NT2/D1 (cell line): ENCODE results near the gene GRIN3B.
A peak's percentile ranks its signal among the peaks of the same experiment; 100 is the strongest.

ENCODE experiments used
- DNase-seq: peaks from one replicate; pipeline ENCODE4 v3.0.0-alpha.2; 2011; ENCODE audit warnings: low read depth, low spot score
- H3K27me3 ChIP-seq: 2 replicates; pipeline ENCODE4 v1.6.0; 2011; ENCODE audit warnings: mild to moderate bottlenecking; ENCODE audit not compliant: insufficient read length, insufficient read depth
- H3K36me3 ChIP-seq: 2 replicates; pipeline ENCODE4 v1.6.1; 2011; ENCODE audit warnings: mild to moderate bottlenecking, low read length, mixed read lengths; ENCODE audit not compliant: insufficient read depth, insufficient read length
- H3K4me1 ChIP-seq: 2 replicates; pipeline ENCODE4 v1.5.1; 2011; ENCODE audit not compliant: insufficient read depth, insufficient read length
- H3K4me3 ChIP-seq: 2 replicates; pipeline ENCODE4 v1.5.1; 2011; ENCODE audit warnings: low read depth; ENCODE audit not compliant: insufficient read length
- H3K9ac ChIP-seq: 2 replicates; pipeline ENCODE4 v1.6.0; 2011; ENCODE audit warnings: low read depth; ENCODE audit not compliant: insufficient read length
- H3K9me3 ChIP-seq: 2 replicates; pipeline ENCODE4 v1.5.1; 2011; ENCODE audit warnings: mild to moderate bottlenecking, low read length; ENCODE audit not compliant: insufficient read depth
- SUZ12 ChIP-seq: IDR thresholded peaks from 2 replicates; pipeline ENCODE4 v1.6.1; 2011; ENCODE audit not compliant: insufficient read length, insufficient read depth; ENCODE audit errors: extremely low read depth
- YY1 ChIP-seq: IDR thresholded peaks from 2 replicates; pipeline ENCODE4 v1.6.1; 2011; ENCODE audit not compliant: insufficient read length, insufficient read depth
- ZNF274 ChIP-seq: IDR thresholded peaks from 2 replicates; pipeline ENCODE4 v1.6.1; 2011; ENCODE audit warnings: mild to moderate bottlenecking, low read depth, low read length

Gene GRIN3B

DNA sequence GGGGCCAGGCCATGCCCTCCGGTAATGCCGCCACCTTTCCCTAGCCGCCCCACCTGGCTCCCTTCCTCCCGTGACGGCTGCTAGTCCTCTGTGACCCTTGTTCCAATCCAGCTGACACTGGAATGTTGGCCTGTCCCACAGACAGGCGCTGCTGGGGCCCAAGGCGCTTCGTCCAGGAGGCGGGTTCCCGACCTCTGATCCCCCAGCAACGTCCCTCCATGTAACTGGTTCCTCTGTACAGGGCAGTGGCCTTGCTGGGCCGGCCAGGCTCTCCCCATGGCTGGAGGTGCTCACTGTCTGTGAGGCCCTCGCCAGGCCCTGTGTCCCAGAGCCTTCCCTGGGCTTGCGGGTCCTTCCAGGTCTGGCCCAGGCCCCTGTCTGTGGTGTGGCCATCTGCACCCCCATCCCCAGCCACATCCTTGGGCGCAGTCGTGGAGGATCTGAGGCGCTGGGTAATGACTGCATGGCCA, 6.8 kb upstream of the GRIN3B start:
- DNase-seq = no peak
- Histone ChIP-seq H3K27me3 (no peaks in the 10 kb centered on the region), H3K9me3 (no peaks in the 10 kb centered on the region), H3K36me3 (peaks cover 73% of the 10 kb centered on the region), H3K4me1 (peaks cover 21% of the 10 kb centered on the region), H3K4me3 (no peak overlapping the region), H3K9ac (no peak overlapping the region)
- TF ChIP-seq YY1 (no peak), ZNF274 (no peak), SUZ12 (no peak)

DNA sequence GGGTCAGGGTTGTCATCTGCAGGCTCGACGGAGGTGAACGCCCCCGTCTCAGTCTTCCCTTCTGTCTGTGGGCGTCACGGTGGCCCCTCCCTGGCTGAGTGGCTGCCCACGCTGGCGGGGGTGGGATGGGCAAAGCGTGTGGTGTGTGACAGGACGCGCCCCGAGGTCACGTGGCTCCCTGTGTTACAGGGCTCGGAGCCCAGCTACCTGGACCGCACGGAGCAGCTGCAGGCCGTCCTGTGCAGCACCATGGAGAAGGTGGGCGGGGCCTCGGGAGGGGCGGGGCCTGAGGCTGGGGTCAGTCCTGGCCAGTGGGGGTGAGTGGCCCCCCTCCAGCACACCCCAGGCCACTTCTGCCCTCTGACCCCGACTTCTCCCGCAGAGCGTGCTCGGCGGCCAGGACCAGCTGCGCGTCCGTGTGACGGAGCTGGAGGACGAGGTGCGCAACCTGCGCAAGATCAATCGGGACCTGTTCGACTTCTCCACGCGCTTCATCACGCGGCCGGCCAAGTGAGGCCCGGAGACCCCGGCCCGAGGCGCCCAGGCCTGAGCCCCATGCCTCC, 6.3 kb upstream of the GRIN3B start:
- DNase-seq = no peak
- Histone ChIP-seq H3K9me3 (no peaks in the 10 kb centered on the region), H3K9ac (no peak overlapping the region), H3K27me3 (peaks cover 2% of the 10 kb centered on the region), H3K4me3 (no peak overlapping the region), H3K36me3 (peaks cover 68% of the 10 kb centered on the region), H3K4me1 (peaks cover 21% of the 10 kb centered on the region)
- no peak for TF ChIP-seq SUZ12
- TF ChIP-seq YY1 = no peak
- TF ChIP-seq ZNF274 = no peak

DNA sequence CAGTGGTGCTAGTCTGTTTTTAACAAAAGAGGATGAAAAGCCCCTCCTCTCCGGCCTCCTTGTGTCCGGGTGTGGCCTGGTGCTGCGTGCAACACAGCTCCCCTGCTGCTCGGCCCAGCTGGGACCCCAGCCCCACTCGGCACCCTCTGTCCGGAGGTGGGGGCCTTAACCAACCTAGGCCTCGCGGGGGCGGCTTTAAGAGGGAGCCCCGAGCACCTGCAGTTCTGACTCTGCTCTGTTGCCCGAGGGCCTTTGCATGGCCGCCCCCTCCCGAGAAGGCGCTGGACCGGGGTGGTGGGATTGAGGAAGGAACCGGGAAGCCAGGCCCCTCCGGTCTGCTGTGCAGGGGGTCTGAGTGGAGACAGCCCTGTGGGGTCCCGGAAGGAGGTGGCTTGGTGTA, 5.7 kb upstream of the GRIN3B start:
- Histone ChIP-seq H3K27me3 (peaks cover 8% of the 10 kb centered on the region), H3K4me1 (peaks cover 25% of the 10 kb centered on the region), H3K9ac (no peak overlapping the region), H3K36me3 (peaks cover 62% of the 10 kb centered on the region), H3K4me3 (no peak overlapping the region), H3K9me3 (no peaks in the 10 kb centered on the region)
- no peak for TF ChIP-seq YY1
- no peak for TF ChIP-seq ZNF274
- TF ChIP-seq SUZ12 = no peak
- DNase-seq = no peak

- DNase-seq = no peak
- Histone ChIP-seq H3K27me3 (peaks cover 9% of the 10 kb centered on the region), H3K9ac (no peak overlapping the region), H3K9me3 (no peaks in the 10 kb centered on the region), H3K4me3 (no peak overlapping the region), H3K4me1 (peaks cover 20% of the 10 kb centered on the region), H3K36me3 (peaks cover 55% of the 10 kb centered on the region)
- TF ChIP-seq SUZ12 (no peak), ZNF274 (no peak), YY1 (no peak)
These were observed 5.0 kb upstream of the GRIN3B start for GRCh38 chr19:995051-995827.

- H3K36me3 ChIP-seq = peaks cover 45% of the 10 kb centered on the region
- peaks cover 17% of the 10 kb centered on the region for H3K27me3 ChIP-seq
- no peak for DNase-seq
- H3K4me1 ChIP-seq = peaks cover 12% of the 10 kb centered on the region
- no peaks in the 10 kb centered on the region for H3K9me3 ChIP-seq
- peak overlapping the region; percentile 42 for H3K9ac ChIP-seq
- TF ChIP-seq ZNF274 (no peak), SUZ12 (no peak), YY1 (no peak)
- H3K4me3 ChIP-seq = no peak overlapping the region
These were observed 4.0 kb upstream of the GRIN3B start for GRCh38 chr19:996051-996838.

GRCh38 chr19:998064-998463, 2.2 kb upstream of the GRIN3B start:
- no peak for TF ChIP-seq SUZ12
- TF ChIP-seq YY1 = no peak
- TF ChIP-seq ZNF274 = no peak
- Histone ChIP-seq H3K27me3 (peaks cover 24% of the 10 kb centered on the region), H3K9ac (no peak overlapping the region), H3K36me3 (peaks cover 32% of the 10 kb centered on the region), H3K9me3 (no peaks in the 10 kb centered on the region), H3K4me3 (no peak overlapping the region), H3K4me1 (peaks cover 13% of the 10 kb centered on the region)
- no peak for DNase-seq

DNA sequence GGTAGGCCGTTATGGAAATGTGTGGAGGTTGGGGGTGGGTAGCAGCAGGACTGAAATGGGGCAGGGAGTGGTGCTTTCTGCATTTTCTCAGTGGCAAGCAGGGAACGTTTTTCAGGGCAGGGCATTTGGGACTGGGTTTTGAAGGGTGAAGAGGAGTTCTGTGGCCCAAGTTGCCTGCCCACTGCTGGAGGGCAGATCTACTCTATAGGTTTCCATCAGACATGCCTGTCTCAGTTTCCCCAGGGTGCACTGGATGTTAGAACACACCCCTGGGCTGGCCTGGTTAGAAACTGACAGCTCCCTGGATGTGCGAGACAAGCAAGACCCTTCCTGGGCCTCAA, 870 bp upstream of the GRIN3B start:
- H3K9me3 ChIP-seq = no peaks in the 10 kb centered on the region
- DNase-seq = no peak
- TF ChIP-seq YY1 (no peak), SUZ12 (no peak), ZNF274 (no peak)
- H3K9ac ChIP-seq = no peak overlapping the region
- peaks cover 19% of the 10 kb centered on the region for H3K36me3 ChIP-seq
- H3K4me1 ChIP-seq = peaks cover 9% of the 10 kb centered on the region
- H3K27me3 ChIP-seq = peaks cover 24% of the 10 kb centered on the region
- no peak overlapping the region for H3K4me3 ChIP-seq
